ENCODE results near the gene KPNB1.

The KPNB1 gene

GRCh38 chr17:47696717-47697642 lies 47.3 kb downstream of the KPNB1 start:
- no peak overlapping the region for H3K4me3 ChIP-seq (ENCODE audit: low read depth, low read length)

- no peak overlapping the region for H3K4me3 ChIP-seq (ENCODE audit: low read depth, low read length)
These were observed 48.4 kb downstream of the KPNB1 start for GRCh38 chr17:47697906-47698711.

- H3K4me3 ChIP-seq (ENCODE audit: low read depth, low read length) = no peak overlapping the region
These were observed 49.2 kb downstream of the KPNB1 start for GRCh38 chr17:47698749-47699535.

- H3K4me3 ChIP-seq (ENCODE audit: low read depth, low read length) = no peak overlapping the region
These were observed 49.8 kb downstream of the KPNB1 start for GRCh38 chr17:47699536-47699840.

GRCh38 chr17:47700471-47701449 lies 51.0 kb downstream of the KPNB1 start:
- no peak overlapping the region for H3K4me3 ChIP-seq (ENCODE audit: low read depth, low read length)

- no peak overlapping the region for H3K4me3 ChIP-seq (ENCODE audit: low read depth, low read length)
These were observed 51.9 kb downstream of the KPNB1 start for GRCh38 chr17:47701608-47702007.

GRCh38 chr17:47702391-47702995 lies 52.8 kb downstream of the KPNB1 start:
- no peak overlapping the region for H3K4me3 ChIP-seq (ENCODE audit: low read depth, low read length)

- H3K4me3 ChIP-seq (ENCODE audit: low read depth, low read length) = no peak overlapping the region
These were observed 53.5 kb downstream of the KPNB1 start for GRCh38 chr17:47703191-47703591.

GRCh38 chr17:47703671-47704070 lies 54.0 kb downstream of the KPNB1 start:
- H3K4me3 ChIP-seq (ENCODE audit: low read depth, low read length) = no peak overlapping the region

GRCh38 chr17:47704116-47704515 lies 54.4 kb downstream of the KPNB1 start:
- H3K4me3 ChIP-seq (ENCODE audit: low read depth, low read length) = no peak overlapping the region

GRCh38 chr17:47704736-47705135 lies 55.0 kb downstream of the KPNB1 start:
- no peak overlapping the region for H3K4me3 ChIP-seq (ENCODE audit: low read depth, low read length)

- no peak overlapping the region for H3K4me3 ChIP-seq (ENCODE audit: low read depth, low read length)
These were observed 56.1 kb downstream of the KPNB1 start for GRCh38 chr17:47705536-47706530.

GRCh38 chr17:47707056-47707804 lies 57.5 kb downstream of the KPNB1 start:
- no peak overlapping the region for H3K4me3 ChIP-seq (ENCODE audit: low read depth, low read length)

GRCh38 chr17:47707884-47708283 lies 58.2 kb downstream of the KPNB1 start:
- H3K4me3 ChIP-seq (ENCODE audit: low read depth, low read length) = no peak overlapping the region

- H3K4me3 ChIP-seq (ENCODE audit: low read depth, low read length) = no peak overlapping the region
These were observed 58.7 kb downstream of the KPNB1 start for GRCh38 chr17:47708312-47708863.

- H3K4me3 ChIP-seq (ENCODE audit: low read depth, low read length) = peak overlapping the region; percentile 8
These were observed 59.3 kb downstream of the KPNB1 start for GRCh38 chr17:47708864-47709541.

GRCh38 chr17:47709594-47709993 lies 59.9 kb downstream of the KPNB1 start:
- no peak overlapping the region for H3K4me3 ChIP-seq (ENCODE audit: low read depth, low read length)

Measured in iPS-11a (cell line).